HG02798 (cell line): ENCODE results near the gene LGALS16.
"Not testable (repeated sequence)": the region's sequence is repeated elsewhere in the genome, so short reads cannot be mapped to it uniquely, and the experiment has no call there.

Experiments used
- ATAC-seq: cut with Tn5 transposase; IDR thresholded peaks from one replicate; pipeline ENCODE4 v1.9.1; 2021; ENCODE audit warnings: mild to moderate bottlenecking; ENCODE audit not compliant: unreplicated experiment, poor library complexity

LGALS16 gene

GRCh38 chr19:39676004-39676403 is 20.3 kb downstream of the LGALS16 start:
- ATAC-seq, result no peak

- ATAC-seq, result no peak
Observed at GRCh38 chr19:39677961-39678889, 22.5 kb downstream of the LGALS16 start.

DNA sequence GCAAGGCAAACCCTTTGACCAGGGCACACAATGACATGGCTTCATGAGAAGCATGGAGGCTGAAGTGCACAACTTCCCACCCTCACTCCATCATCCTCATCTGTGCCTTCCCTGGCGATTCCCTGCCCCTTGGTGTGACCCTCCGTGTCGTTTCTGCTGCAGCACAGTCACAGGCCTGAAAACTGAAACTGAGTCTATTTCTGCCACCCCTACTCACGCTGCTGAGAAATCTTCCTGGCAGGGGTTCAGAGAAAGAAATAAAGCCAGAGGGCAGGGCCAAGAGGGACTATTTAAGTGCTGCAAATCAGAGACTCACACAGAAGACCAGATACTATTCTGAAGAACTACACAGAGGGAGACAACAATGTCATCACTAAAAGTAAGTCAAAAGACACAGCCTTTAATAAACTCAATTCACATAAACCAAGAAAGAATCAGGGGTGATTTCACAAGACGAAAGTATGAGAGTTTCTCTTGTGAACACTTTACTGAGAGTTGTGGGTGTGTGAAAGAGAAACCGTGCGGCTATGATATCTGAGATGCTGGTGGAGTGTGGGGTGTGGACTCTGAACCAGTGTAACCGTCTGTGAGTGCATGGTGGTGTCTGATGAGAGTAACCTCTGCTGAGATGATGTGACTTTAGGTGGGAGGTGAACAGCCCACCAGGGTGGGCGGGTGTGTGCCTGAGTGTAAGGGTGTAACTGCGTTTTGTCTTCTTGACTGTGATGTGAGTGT is 23.5 kb downstream of the LGALS16 start:
- peak; percentile 73 for ATAC-seq

DNA sequence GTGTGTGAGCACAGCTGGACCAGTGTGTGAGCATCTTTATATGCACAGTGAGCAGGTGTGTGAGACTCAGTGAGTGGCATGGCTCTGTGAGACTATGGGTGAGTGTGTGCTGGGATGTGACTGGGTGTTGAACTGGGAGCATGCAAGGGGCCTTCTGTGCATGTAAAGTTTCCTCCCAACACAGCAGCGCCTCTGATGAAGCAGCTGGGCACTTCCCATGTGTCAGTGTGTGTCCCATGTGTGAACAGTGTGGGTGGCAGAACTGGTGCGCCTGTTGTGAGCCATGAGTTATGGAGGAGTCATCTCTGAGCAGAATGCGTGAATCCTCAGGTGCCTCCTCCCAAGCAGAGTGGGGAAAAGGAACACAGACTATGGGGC is 24.1 kb downstream of the LGALS16 start:
- peak; percentile 18 for ATAC-seq

DNA sequence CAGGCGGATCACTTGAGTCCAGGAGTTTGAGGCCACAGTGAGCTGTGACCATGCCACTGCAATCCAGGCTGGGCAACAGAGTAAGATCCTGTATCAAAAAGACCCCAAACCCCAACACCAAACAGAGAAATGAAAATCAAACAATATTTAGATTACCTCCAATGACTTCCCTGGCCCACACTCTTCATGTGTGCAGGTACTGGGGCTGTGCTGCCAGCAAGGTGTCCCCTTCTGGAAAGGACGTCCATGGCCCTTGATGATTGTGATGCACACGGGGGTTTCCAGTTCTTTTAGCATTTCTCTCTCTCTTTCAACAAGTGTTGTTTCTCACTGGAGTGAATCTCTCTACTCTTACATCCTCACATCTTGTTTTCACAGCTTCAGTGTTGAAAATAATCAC is 24.9 kb downstream of the LGALS16 start:
- ATAC-seq, result no peak

GRCh38 chr19:39681416-39681815 is 25.7 kb downstream of the LGALS16 start:
- no peak for ATAC-seq

GRCh38 chr19:39684267-39684666 is 28.6 kb downstream of the LGALS16 start:
- no peak for ATAC-seq

DNA sequence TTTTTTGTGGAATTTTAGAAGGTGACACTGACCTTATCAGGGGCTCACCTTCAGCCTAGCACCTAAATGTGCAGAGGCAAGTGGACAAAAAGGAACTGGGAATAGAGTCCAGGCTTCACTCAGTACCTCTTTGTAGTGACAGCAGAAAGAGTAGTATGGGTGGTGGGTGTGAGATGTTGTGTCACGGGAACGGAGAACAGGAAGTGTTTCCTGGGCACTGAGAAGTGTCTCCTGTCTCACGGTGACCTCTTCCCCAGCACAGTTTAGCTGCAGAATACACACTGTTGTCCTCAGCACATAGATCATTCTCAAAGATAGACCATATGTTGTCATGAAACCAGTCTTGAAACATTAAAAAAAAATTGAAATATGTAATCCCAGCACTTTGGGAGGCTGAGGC is 31.0 kb downstream of the LGALS16 start:
- no peak for ATAC-seq

DNA sequence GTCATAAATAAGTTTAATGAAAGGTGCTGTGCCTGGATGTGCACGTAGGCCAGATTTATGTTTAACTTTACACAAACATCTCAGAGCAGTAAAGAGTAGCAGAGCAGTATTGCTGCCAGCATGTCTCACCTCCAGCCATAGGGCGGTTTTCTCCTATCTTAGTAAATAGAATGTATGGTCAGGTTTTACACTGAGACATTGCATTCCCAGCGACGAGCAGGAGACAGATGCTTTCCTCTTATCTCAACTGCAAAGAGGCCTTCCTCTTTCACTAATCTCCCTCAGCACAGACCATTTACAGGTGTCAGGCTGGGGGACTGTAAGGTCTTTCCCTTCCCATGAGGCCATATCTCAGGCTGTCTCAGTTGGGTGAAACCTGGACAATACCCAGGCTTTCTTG is 32.9 kb downstream of the LGALS16 start:
- not testable (repeated sequence) for ATAC-seq

- ATAC-seq, result no peak
Observed at GRCh38 chr19:39692166-39692565, 36.5 kb downstream of the LGALS16 start.

DNA sequence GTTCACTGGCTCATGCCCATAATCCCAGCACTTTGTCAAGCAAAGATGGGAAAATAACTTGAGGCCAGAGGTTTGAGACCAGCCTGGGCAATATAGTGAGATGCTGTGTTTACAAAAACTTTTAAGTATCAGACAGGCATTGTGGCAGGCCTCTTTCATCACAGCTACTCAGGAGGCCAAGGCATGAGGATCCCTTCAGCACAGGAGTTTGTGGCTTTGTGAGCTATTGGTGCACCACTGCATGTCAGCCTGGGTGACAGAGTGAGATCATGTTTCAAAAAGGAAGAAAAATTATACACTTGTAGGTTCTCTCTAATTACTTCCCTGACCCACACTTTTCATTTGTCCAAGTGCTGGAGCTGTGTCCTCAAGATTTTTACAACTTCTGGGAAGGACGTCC is 37.1 kb downstream of the LGALS16 start:
- ATAC-seq, result no peak

DNA sequence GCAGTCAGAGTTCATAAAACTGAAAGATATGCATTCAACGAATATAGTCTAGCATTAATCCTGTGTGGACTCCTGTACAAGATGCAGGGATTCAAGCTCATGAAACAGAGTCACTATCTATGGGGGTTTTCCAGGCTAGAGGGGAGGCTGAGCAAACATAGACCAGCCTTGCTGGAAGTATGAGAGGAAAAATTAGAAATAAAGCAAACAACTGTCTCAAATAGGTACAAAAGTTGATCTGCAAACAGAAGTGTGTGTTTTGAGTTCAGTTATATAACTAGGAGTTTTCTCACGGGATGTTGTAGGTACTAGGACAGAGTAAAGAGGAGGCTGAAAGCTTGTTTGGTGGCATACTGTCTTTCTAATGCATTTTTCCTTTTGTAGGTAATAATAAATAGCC is 40.0 kb downstream of the LGALS16 start:
- no peak for ATAC-seq

DNA sequence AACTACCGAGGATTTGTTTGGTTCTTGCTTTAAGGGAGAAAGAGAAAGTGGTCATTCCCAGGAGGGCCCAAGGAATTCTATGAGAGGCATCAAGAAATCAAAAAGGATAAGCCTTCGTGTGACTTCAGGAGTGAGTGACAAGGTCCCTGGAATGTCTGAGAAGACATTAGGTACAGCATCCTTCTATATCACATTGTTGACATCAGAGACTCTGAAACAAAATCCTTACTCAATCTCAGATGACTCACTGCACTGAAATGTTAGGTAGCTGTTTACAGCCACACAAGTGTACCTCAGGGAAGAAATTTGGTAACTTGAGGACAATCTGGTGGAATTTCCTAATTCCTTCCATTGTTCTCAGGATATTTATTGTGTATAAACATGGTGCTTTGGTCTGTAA is 40.7 kb downstream of the LGALS16 start:
- ATAC-seq, result no peak

DNA sequence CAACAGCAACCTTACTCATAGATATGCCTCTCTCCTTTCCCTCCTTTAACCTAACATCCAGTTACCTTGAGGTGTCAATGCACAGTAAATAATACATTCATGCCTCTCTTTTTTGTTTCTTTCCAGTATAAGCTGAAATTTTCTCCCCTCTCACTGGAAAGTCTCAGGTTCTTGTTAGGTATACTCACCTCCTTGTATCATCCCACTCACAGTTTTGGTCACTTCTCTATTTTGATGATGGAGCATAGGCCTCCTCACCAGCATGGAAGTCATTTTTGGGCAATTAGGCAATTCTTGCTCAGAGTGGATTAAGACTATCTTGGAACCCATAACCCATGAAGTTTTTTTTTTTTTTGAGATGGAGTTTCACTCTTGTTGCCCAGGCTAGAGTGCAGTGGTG is 42.8 kb downstream of the LGALS16 start:
- no peak for ATAC-seq

- ATAC-seq, result peak; percentile 70
Observed at GRCh38 chr19:39701291-39701690, 45.6 kb downstream of the LGALS16 start.

DNA sequence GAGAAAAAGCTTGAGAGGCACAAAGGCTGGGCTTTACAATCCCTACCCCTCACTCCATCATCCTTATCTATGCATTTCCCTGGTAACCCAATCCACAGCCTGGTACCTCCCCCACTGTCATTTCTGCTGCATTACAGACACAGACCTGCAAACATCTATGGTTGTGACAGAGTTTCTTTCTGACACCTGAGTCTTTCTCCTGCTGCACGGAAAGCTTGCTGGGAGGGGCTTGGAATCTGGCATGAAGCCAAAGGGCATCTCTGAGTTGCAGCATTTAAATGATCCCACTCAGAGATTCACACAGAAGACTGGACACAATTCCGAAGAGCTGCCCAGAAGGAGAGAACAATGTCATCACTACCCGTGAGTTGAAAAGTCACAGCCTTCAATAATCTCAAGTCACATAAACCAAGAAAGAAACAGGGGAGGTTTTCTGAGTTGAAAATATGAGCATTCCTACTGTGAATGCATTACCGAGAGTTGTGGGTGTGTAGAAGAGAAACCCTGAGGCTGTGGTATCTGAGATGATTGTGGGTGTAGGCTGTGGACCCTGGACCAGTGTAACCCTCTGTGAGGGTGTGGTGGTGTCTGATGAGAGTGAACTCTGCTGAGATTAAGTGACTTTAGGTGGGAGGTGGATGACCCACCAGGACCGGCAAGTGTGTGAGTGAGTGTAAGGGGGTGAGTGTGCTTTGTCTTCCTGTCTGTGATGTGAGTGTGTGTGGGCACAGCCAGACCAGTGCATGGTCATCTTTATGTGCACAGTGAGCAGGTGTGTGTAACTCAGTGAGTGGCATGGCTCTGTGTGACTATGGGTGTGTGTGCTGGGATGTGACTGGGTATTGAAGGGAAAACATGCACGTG is 48.7 kb downstream of the LGALS16 start, which contains the start of gene LGALS14:
TSS of gene LGALS14 (plus strand) at position 301 of the 864 bp plus-strand sequence. CDS start at position 349, 48 bp downstream.
- peak; percentile 53 for ATAC-seq

GRCh38 chr19:39705578-39706188 is 50.0 kb downstream of the LGALS16 start:
- ATAC-seq, result no peak

DNA sequence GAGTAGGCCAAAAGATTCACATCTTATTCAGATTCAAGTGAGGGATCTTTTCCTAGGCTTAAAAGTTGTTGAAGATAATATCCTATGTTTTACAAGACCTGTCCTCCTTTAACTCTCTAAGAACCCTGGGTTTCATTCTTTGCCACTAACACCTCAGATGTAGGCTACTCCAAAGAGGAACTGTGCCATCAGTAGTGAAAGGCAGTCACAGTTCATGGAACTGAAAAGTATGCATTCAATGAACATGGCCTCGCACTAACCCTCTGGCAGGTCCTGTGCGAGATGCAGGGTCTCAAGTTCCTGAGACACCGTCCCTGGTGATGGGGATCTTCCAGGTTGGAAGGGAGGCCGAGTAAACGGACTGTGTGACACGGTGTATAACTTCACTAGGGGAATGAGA is 52.9 kb downstream of the LGALS16 start:
- ATAC-seq, result no peak

- ATAC-seq, result no peak
Observed at GRCh38 chr19:39709026-39709872, 53.5 kb downstream of the LGALS16 start.
